Measurements from ENCODE around the gene EVA1B. TPM values are rescaled to one million over a fixed set of nuclear protein-coding genes. Genes with fewer than 3 reads are reported as not detected.

Gene EVA1B
- total RNA-seq, 2 experiments from 2014 or later, result 11.6 to 12.8 TPM

Other genes with a start within 250 kb of the EVA1B start
- not detected for gene TEKT2, start 239.6 kb downstream of the EVA1B start, total RNA-seq
- 10 to 100 TPM; 33.3 TPM for gene ADPRS, start 234.8 kb downstream of the EVA1B start, total RNA-seq
- gene COL8A2, start 198.4 kb downstream of the EVA1B start, total RNA-seq, result not detected
- gene TRAPPC3, start 174.2 kb downstream of the EVA1B start, total RNA-seq, result 10 to 100 TPM; 56.7 to 56.8 TPM
- gene MAP7D1, start 167.5 kb downstream of the EVA1B start, total RNA-seq, result 100 to 1,000 TPM; 138 to 143 TPM
- 100 to 1,000 TPM; 135 to 138 TPM for gene THRAP3, start 99.2 kb downstream of the EVA1B start, total RNA-seq
- 10 to 100 TPM; 16.9 to 18.1 TPM for gene SH3D21, start 17.3 kb downstream of the EVA1B start, total RNA-seq
- 10 to 100 TPM; 57.3 to 57.4 TPM for gene STK40, start 62.3 kb upstream of the EVA1B start, total RNA-seq
- gene LSM10, start 74.3 kb upstream of the EVA1B start, total RNA-seq, result 10 to 100 TPM; 46.0 to 47.0 TPM
- gene OSCP1, start 126.8 kb upstream of the EVA1B start, total RNA-seq, result 1 to 10 TPM; 1.8 to 2.7 TPM
- 100 to 1,000 TPM; 113 to 115 TPM for gene MRPS15, start 140.7 kb upstream of the EVA1B start, total RNA-seq
- gene CSF3R, start 159.3 kb upstream of the EVA1B start, total RNA-seq, result not detected